Stimulated activated CD8-positive, alpha-beta memory T cell treated with anti-CD3 and anti-CD28 coated beads, Interleukin-12 subunit alpha, Interleukin-12 subunit beta, amount 100 ng/mL, for 1 hour (primary cell): Measurements from ENCODE around the gene LELP1.
A peak's percentile ranks its signal among the peaks of the same experiment; 100 is the strongest.
"Not testable (repeated sequence)": the region's sequence is repeated elsewhere in the genome, so short reads cannot be mapped to it uniquely, and the experiment has no call there.

Source experiments
- DNase-seq: peaks from one replicate; pipeline ENCODE4 v3.0.0-alpha.2; 2020; ENCODE audit warnings: low read depth

The LELP1 gene

GRCh38 chr1:153203130-153203529 is at the start of gene LELP1:
TSS of gene LELP1 (plus strand) at chr1:153203430. CDS start at chr1:153204708, 1,278 bp downstream.
- no peak for DNase-seq

DNA sequence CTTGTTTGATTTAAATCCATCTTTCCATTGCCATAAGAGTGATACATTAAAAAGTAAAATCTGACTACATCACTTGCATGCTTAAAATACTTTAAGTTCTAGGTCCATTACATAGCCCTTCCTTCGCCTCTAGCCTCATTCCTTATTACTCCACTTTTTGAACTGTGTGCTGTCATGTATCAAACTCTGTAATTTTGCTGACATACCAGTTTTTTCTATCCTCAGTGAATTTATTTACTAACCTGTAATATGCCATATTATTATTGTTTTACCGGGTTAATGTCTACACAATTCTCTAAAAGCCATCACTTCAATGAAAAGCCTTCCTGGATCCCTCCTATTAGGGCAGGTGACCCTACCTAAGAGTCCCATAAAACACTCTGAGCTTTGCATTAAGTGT is 47.7 kb upstream of the LELP1 start:
- no peak for DNase-seq

- no peak for DNase-seq
Observed at GRCh38 chr1:153168686-153169085, 34.5 kb upstream of the LELP1 start.

DNA sequence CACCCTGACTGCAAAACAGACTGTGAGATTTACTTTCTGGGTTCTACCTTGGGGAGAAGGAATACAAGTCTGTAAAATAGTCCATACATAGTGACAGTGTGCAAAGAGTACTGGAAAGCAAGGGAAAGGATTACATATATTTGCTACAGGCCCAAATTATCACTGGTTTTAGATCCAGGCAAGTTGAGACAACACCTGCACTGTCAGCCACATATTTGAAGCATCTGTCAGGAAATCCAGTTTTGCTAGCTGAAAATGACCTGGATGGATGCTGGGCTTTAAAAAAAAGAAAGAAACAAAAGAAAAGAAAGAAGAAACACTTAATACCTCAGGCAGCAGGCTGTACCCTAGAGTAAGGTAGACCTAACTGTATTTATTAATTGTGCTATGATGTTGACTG is 28.6 kb upstream of the LELP1 start:
- no peak for DNase-seq

- no peak for DNase-seq
Observed at GRCh38 chr1:153178922-153179321, 24.3 kb upstream of the LELP1 start.

DNA sequence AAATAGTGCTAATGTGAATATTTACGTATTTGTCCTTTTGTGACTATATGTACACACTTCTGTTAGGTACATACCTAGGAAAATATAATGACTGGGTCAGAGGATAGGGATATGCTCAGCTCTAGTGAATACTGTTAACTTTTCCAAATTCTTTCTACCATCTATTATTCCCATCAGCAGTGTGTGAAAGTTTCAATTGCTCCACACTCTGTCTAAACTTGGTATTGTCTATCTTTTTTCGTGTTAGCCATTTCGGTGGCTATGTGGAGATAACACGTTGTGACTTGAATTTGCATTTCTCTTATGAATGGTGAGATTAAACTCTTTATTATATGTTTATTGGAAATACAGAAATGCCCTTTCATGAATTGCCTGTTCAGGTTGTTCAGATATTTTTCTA is 22.7 kb upstream of the LELP1 start:
- no peak for DNase-seq

DNA sequence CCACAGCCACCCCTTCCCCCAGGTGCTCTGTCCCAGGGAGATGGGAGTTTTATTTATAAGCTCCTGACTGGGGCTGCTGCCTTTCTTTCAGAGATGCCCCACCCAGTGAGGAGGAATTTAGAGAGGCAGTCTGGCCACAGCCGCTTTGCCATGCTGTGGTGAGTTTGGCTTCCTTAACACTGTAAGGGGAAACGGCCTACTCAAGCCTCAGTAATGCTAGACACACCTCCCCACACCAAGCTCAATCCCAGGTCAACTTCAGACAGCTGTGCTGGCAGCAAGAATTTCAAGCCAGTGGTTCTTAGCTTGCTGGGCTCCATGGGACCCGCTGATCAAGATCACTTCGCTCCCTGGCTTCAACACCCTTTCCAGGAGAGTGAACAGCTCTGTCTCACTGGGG is 14.9 kb upstream of the LELP1 start:
- DNase-seq = not testable (repeated sequence)

DNA sequence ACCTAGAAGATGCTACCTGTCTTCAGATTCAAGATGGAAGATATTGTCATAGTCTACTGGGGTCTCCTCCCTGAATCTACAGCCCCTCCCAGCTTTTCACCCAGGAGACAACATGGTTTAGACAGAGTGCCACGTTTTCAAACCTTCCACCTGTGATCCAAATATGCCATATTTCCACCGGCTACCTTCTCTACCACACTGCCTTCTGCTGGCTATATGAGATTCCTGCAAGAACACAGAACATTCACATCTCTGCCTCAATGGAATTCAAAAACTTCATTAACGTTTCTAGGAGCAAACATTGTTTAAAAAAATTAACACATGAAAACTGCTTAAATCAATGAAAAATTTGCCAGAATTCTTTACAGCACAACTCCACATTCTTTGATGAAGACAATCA is 12.9 kb upstream of the LELP1 start:
- DNase-seq = no peak

GRCh38 chr1:153192697-153193096 is 10.5 kb upstream of the LELP1 start:
- no peak for DNase-seq

GRCh38 chr1:153194331-153195050 is 8.7 kb upstream of the LELP1 start:
- DNase-seq = no peak

- DNase-seq = no peak
Observed at GRCh38 chr1:153195216-153195615, 8.0 kb upstream of the LELP1 start.

- no peak for DNase-seq
Observed at GRCh38 chr1:153202006-153202405, 1.2 kb upstream of the LELP1 start.

DNA sequence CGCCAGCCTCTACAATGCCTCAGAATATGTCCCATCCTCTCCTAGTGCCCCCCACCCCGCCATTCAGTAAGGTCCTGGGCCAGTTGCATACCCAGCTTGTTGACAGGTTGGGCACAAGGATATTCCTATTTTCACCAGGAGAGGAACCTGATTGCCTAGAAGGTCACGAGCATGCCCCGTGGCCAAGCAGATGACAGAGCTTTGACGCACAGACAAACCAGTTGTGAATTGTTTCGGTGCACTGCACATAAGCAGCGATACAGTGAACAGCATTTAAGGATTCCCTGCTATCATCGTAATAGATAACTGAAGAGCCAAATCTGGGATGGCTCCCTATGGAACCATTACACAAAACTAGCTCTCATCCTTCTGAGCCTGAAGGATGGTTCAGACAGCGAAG is 3.4 kb downstream of the LELP1 start:
- no peak for DNase-seq

DNA sequence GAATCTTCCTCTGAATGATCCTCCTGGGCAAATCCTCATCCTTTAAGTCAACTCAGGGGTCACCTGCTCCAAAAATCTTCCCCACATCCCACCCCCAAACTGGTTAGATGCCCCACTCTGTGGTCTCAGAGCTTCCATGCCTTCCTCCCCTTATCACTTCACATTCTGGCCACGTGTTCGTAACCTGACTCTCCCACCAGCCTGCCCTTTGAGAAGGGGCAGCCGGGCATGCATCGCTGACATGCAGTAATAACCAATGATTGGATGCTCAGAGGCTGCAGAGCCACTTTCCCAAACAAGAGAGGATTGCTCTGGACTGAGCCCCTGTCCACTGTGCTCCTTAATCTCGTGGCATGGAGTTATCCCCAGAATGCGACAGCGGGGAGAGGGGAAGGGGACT is 7.0 kb downstream of the LELP1 start:
- no peak for DNase-seq

DNA sequence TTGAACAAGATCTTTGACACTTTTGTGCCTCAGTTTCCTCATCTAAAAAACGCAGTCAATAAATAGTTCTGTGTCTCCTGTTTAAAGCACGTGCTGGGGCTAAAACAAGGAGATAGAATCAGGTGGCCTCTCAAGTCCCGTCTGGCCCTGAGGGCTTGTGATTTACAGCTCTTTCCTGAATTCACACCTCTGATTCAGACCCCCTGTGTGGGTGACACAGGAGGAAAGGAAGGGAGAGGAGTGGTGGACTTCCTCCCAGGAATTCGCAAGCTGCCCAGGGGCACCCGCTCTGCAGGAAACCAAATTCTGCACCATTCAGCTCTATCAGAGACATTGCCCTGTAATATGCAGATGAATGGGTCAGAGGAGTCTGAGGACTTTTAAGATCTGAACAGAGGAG is 9.0 kb downstream of the LELP1 start:
- DNase-seq = no peak

- DNase-seq = no peak
Observed at GRCh38 chr1:153213519-153213918, 10.3 kb downstream of the LELP1 start.

- DNase-seq = no peak
Observed at GRCh38 chr1:153217212-153217611, 14.0 kb downstream of the LELP1 start, which contains the start of gene PRR9. TSS of gene PRR9 (plus strand) at chr1:153217584. CDS start at chr1:153218145, 561 bp downstream.

GRCh38 chr1:153217744-153218416 is 14.7 kb downstream of the LELP1 start:
- no peak for DNase-seq

DNA sequence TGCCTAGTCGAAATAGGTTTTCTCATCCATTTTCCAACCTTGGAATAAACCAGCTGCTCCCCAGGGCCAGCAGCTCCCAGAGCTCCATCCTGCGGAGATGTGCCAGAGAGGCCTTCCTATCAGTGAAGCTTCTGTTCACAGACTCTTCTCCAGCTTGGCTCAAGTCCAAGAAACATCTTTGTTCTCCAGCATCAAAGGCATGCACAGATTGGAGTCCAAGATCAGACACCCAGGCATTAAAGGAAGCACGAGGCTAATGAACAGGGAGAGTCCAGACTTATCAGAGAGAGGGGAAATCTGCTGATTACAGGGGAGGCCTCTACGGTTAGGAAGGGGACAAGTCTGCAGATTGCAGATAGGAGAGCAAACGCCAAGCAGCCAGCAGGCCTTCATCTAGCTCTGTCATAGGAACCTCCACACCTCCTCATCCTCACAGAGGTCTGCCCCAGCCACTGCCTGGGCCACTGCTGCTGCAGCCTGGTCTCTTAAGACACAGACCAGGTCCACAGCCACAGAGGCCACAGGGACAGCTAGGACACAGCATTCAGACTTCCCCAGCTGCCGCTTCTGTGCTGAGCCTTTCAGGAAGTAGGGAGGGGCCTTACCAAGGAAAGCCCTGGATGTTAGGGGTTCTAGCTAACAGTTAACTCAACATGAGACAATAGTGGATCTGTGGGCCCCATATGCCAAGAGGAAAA is 17.5 kb downstream of the LELP1 start:
- DNase-seq = no peak

DNA sequence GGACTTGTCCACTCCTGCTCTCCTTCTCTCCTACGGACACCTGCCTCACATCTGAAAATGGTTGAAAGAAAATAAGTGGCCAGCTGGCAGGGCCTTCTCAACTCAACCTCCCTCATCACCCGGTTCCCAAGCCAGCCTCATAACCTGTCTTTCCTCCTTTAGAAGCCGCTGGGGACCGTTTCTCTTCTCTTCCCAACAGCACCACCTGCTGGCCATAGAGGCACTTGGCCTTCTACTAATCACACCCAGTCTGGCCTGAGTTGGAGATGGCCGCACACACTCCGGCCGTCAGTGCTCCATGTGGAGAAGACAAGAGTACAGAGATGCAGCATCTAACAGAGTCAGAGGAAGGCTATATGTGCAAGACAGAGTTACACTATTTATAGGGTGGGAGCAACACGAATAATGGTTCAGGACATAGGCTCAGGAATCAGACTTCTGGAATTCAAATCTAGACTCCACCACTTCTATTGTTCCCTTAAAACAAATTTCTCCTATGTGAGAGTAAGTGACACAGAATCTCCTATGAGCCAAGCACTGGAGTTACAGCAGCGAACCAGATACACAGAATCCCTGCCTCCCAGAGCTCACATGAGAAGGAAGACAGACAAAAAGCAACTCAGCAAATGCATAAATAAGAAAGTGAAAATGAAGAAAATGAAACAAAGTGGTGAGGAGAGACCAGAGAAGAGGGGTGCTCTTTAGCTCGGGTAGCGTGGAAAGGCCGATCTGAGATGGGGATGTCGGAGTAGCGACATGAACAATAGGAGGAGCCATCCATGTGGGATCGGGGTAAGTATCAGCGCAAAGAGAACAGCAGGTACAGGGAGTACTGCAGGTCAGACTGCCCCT is 20.0 kb downstream of the LELP1 start:
- DNase-seq = peak; percentile 18

DNA sequence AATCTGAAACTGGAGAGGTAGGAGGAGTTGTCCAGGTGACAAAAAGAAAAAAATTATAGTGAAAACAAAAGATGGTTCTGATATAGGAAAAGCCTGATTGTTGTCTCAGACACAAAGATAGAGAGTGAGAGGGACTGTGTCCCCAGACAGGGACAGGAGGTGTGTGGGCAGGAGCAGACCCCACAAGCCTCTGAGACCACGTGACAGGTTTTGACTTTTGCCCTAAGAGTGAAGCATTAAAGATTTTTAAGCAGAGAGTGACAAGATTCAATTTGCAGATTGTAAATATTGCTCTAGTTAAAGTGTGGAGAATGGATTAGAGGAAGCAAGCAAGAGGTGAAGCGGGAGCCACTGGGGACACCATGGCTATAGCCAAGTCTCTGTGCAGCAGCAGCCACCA is 24.6 kb downstream of the LELP1 start:
- no peak for DNase-seq

GRCh38 chr1:153228491-153228890 is 25.3 kb downstream of the LELP1 start:
- DNase-seq = no peak
